ENCODE results near the gene PTCD1.

PTCD1 gene

GRCh38 chr7:99409192-99409572 is 29.4 kb downstream of the PTCD1 start:
- no peak for DNase-seq (ENCODE audit: low read depth in 2 of 2)

- DNase-seq (ENCODE audit: low read depth in 2 of 2), result peak; percentile 83 to 86
Observed at GRCh38 chr7:99408379-99409191, 30.0 kb downstream of the PTCD1 start, which contains the start of the genes BUD31 and PDAP1. TSS of gene BUD31 (plus strand) at chr7:99408969. CDS start at chr7:99411093, 2,124 bp downstream. TSS of gene PDAP1 (minus strand) at chr7:99408597. CDS start at chr7:99408548, 49 bp downstream.

GRCh38 chr7:99407872-99408378 is 30.7 kb downstream of the PTCD1 start:
- DNase-seq (ENCODE audit: low read depth in 2 of 2), result no peak

- no peak for DNase-seq (ENCODE audit: low read depth in 2 of 2)
Observed at GRCh38 chr7:99406557-99406956, 32.0 kb downstream of the PTCD1 start.

GRCh38 chr7:99404977-99405320 is 33.6 kb downstream of the PTCD1 start:
- DNase-seq (ENCODE audit: low read depth in 2 of 2), result no peak

- DNase-seq (ENCODE audit: low read depth in 2 of 2), result no peak
Observed at GRCh38 chr7:99404235-99404976, 34.2 kb downstream of the PTCD1 start.

GRCh38 chr7:99403764-99404163 is 34.8 kb downstream of the PTCD1 start:
- no peak for DNase-seq (ENCODE audit: low read depth in 2 of 2)

- no peak for DNase-seq (ENCODE audit: low read depth in 2 of 2)
Observed at GRCh38 chr7:99402854-99403253, 35.7 kb downstream of the PTCD1 start.

- no peak for DNase-seq (ENCODE audit: low read depth in 2 of 2)
Observed at GRCh38 chr7:99399597-99399996, 39.0 kb downstream of the PTCD1 start.

GRCh38 chr7:99398891-99399445 is 39.6 kb downstream of the PTCD1 start:
- DNase-seq (ENCODE audit: low read depth in 2 of 2), result no peak

- DNase-seq (ENCODE audit: low read depth in 2 of 2), result no peak
Observed at GRCh38 chr7:99397297-99397983, 41.2 kb downstream of the PTCD1 start.

- no peak for DNase-seq (ENCODE audit: low read depth in 2 of 2)
Observed at GRCh38 chr7:99396418-99397296, 41.9 kb downstream of the PTCD1 start.

GRCh38 chr7:99395616-99396327 is 42.8 kb downstream of the PTCD1 start:
- no peak for DNase-seq (ENCODE audit: low read depth in 2 of 2)

GRCh38 chr7:99394188-99394502 is 44.5 kb downstream of the PTCD1 start:
- no peak for DNase-seq (ENCODE audit: low read depth in 2 of 2)

GRCh38 chr7:99393355-99394187 is 45.0 kb downstream of the PTCD1 start:
- DNase-seq (ENCODE audit: low read depth in 2 of 2), result no peak

- peak; percentile 51 to 57 for DNase-seq (ENCODE audit: low read depth in 2 of 2)
Observed at GRCh38 chr7:99392659-99393354, 45.8 kb downstream of the PTCD1 start.

GRCh38 chr7:99392046-99392445 is 46.6 kb downstream of the PTCD1 start:
- no peak for DNase-seq (ENCODE audit: low read depth in 2 of 2)

- no peak for DNase-seq (ENCODE audit: low read depth in 2 of 2)
Observed at GRCh38 chr7:99390941-99391602, 47.5 kb downstream of the PTCD1 start.

All from stimulated activated CD4-positive, alpha-beta T cell treated with anti-CD3 and anti-CD28 coated beads, Interleukin-1b, Interleukin-23, amount 100 ng/mL, for 1 hour (primary cell).